GM19023 (cell line): ENCODE data around the gene YPEL3.
"Not testable (repeated sequence)": the region's sequence is repeated elsewhere in the genome, so short reads cannot be mapped to it uniquely, and the experiment has no call there.

Experiments used
- ATAC-seq: cut with Tn5 transposase; IDR thresholded peaks from one replicate; pipeline ENCODE4 v1.9.1; 2021; ENCODE audit warnings: mild to moderate bottlenecking, moderate library complexity; ENCODE audit not compliant: unreplicated experiment

YPEL3 gene

GRCh38 chr16:30096105-30096861 lies at the start of gene YPEL3:
Gene YPEL3, minus strand, starts transcription at chr16:30096213. Its CDS starts 731 bp downstream, at chr16:30095482.
- peak; percentile 44 for ATAC-seq

GRCh38 chr16:30145657-30146056 lies 49.6 kb upstream of the YPEL3 start:
- no peak for ATAC-seq

GRCh38 chr16:30144917-30145316 lies 48.9 kb upstream of the YPEL3 start:
- no peak for ATAC-seq

GRCh38 chr16:30144017-30144416 lies 48.0 kb upstream of the YPEL3 start:
- no peak for ATAC-seq

- no peak for ATAC-seq
Observed at GRCh38 chr16:30143347-30143702, 47.3 kb upstream of the YPEL3 start.

- ATAC-seq: no peak
Observed at GRCh38 chr16:30142672-30143346, 46.8 kb upstream of the YPEL3 start.

GRCh38 chr16:30141750-30142149 lies 45.7 kb upstream of the YPEL3 start:
- no peak for ATAC-seq

GRCh38 chr16:30139583-30140481 lies 43.8 kb upstream of the YPEL3 start:
- ATAC-seq: no peak

- no peak for ATAC-seq
Observed at GRCh38 chr16:30137897-30138296, 41.9 kb upstream of the YPEL3 start.

- ATAC-seq: no peak
Observed at GRCh38 chr16:30136971-30137605, 41.1 kb upstream of the YPEL3 start.

- no peak for ATAC-seq
Observed at GRCh38 chr16:30132591-30132990, 36.6 kb upstream of the YPEL3 start.

- ATAC-seq: no peak
Observed at GRCh38 chr16:30131869-30132475, 36.0 kb upstream of the YPEL3 start.

GRCh38 chr16:30127993-30128392 lies 32.0 kb upstream of the YPEL3 start:
- ATAC-seq: no peak

GRCh38 chr16:30125690-30126089 lies 29.7 kb upstream of the YPEL3 start:
- ATAC-seq: not testable (repeated sequence)

- ATAC-seq: no peak
Observed at GRCh38 chr16:30124985-30125379, 29.0 kb upstream of the YPEL3 start.

- no peak for ATAC-seq
Observed at GRCh38 chr16:30122604-30123160, 26.7 kb upstream of the YPEL3 start.

GRCh38 chr16:30121741-30122571 lies 25.9 kb upstream of the YPEL3 start:
- ATAC-seq: no peak

- ATAC-seq: no peak
Observed at GRCh38 chr16:30120340-30121105, 24.5 kb upstream of the YPEL3 start.

- ATAC-seq: no peak
Observed at GRCh38 chr16:30119428-30119827, 23.4 kb upstream of the YPEL3 start.
